Activated B cell treated with CpG ODN at 0.5 μM for 24 hours (primary cell): ENCODE results near the gene ARL2BP. TPM values are rescaled to one million over a fixed set of nuclear protein-coding genes. Genes with fewer than 3 reads are reported as not detected.

Source experiments
- ATAC-seq: fragments of 200-7000 bp; cut with Tn5 transposase; one replicate; pipeline ENCODE4 v1.10.0; 2021; ENCODE audit warnings: low read depth, mild to moderate bottlenecking, moderate library complexity
- CTCF ChIA-PET: fragments of 350-600 bp; sonication (Branson Sonifier 250); formaldehyde crosslinking; loops from one replicate; lab custom pipeline; 2021; ENCODE audit warnings: antibody characterized with exemption; lab: Charles Lee
- POLR2A ChIA-PET: fragments of 350-600 bp; sonication (Branson Sonifier 250); formaldehyde crosslinking; loops from one replicate; lab custom pipeline; 2021; ENCODE audit warnings: antibody characterized with exemption; lab: Charles Lee
- DNase-seq: peaks from one replicate; pipeline ENCODE4 v3.0.0; 2022
- H3K27ac Mint-ChIP-seq: one replicate; pipeline ENCODE4 v1.8.0; 2020; ENCODE audit warnings: mixed read lengths
- H3K27me3 Mint-ChIP-seq: one replicate; pipeline ENCODE4 v1.8.0; 2021; ENCODE audit warnings: mixed read lengths
- H3K36me3 Mint-ChIP-seq: one replicate; pipeline ENCODE4 v1.8.0; 2021; ENCODE audit warnings: low read depth, mixed read lengths
- H3K4me1 Mint-ChIP-seq: one replicate; pipeline ENCODE4 v1.8.0; 2021; ENCODE audit warnings: mixed read lengths
- H3K4me3 Mint-ChIP-seq: one replicate; pipeline ENCODE4 v1.8.0; 2020; ENCODE audit warnings: mild to moderate bottlenecking, mixed read lengths
- H3K9me3 Mint-ChIP-seq: one replicate; pipeline ENCODE4 v1.8.0; 2020; ENCODE audit warnings: mixed read lengths
- intact Hi-C: fragments of 100-400 bp; cut with micrococcal nuclease; formaldehyde crosslinking; loops from one replicate; pipeline ENCODE4 v1.15.1; 2024
- total RNA-seq: library from RNA; stranded (reverse); gene quantifications from 2 replicates; pipeline ENCODE4 v1.2.3, GENCODE V29; 2022
- TF ChIP-seq, protein P1 (sequence below): fragments of 200-600 bp; IDR thresholded peaks from one replicate; pipeline ENCODE4 v1.8.0; 2022; ENCODE audit warnings: antibody characterized with exemption, mild to moderate bottlenecking

ARL2BP gene
- total RNA-seq, 1 donor from 2014 or later, result 27.1 TPM

DNA sequence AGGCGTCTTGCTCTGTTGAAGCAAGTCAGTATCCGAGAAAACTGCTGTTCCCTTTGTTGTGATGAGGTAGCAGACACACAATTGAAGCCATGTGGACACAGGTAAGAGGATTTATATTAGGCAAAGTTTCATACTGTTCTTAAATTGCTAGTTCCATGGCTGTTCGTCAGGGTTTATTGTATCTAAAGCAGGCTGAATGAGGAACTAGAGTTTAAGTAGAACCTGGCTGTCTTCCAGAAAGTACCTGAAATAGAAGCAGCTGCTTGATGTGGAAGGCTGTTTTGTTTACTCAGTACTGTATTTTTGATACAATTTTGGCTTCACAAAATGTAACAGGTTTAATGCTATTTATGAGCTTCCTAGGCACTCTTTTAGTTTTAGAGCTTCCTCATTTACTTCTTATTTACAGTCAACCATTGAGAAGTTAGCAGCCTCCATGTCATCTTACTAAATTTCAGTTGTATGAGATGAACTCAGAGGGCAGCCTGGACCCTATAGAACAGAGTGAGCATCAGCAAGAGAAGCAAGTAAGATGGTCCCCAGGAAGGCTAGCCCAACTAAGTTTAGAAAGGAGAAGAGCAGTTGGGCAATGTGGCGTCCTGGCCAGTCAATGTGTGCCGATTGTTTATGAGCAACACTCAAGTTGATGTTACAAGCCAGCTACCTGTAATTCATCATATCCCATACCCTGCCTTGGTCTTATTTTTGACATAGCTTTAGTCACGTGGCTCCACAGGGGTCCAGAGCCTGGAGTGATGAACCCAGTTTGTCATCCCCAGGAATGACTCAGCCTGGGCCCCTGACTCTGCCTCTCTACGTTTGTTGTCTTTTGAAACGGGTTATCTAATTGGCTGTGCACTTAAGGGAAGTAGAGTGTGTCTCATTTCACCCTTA lies 9.7 kb upstream of the ARL2BP start:
- peaks cover 67% of the 10 kb centered on the region for H3K36me3 Mint-ChIP-seq
- H3K27me3 Mint-ChIP-seq, result no peaks in the 10 kb centered on the region
- H3K9me3 Mint-ChIP-seq, result no peaks in the 10 kb centered on the region
- CTCF ChIA-PET, result no interaction called here
- peaks cover 33% of the 10 kb centered on the region for H3K4me1 Mint-ChIP-seq
- H3K27ac Mint-ChIP-seq, result peak overlapping the region; percentile 85
- POLR2A ChIA-PET, result interaction anchor here (0.6 to 1.7 kb wide), 5 partner anchors 10 to 183 kb away, joined by 3 to 6 read pairs (median 6); partner anchors contain the start of genes ARL2BP, PSME3IP1 and RSPRY1
- DNase-seq (no peak), ATAC-seq (peak; percentile 83)
- no peak overlapping the region for H3K4me3 Mint-ChIP-seq
- TF ChIP-seq, protein P1, sequence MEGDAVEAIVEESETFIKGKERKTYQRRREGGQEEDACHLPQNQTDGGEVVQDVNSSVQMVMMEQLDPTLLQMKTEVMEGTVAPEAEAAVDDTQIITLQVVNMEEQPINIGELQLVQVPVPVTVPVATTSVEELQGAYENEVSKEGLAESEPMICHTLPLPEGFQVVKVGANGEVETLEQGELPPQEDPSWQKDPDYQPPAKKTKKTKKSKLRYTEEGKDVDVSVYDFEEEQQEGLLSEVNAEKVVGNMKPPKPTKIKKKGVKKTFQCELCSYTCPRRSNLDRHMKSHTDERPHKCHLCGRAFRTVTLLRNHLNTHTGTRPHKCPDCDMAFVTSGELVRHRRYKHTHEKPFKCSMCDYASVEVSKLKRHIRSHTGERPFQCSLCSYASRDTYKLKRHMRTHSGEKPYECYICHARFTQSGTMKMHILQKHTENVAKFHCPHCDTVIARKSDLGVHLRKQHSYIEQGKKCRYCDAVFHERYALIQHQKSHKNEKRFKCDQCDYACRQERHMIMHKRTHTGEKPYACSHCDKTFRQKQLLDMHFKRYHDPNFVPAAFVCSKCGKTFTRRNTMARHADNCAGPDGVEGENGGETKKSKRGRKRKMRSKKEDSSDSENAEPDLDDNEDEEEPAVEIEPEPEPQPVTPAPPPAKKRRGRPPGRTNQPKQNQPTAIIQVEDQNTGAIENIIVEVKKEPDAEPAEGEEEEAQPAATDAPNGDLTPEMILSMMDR, result no peak
- intact Hi-C loops, result loop anchor here (1.0 kb wide), 1 partner anchor 10 kb away; the partner anchor contains the start of gene ARL2BP

DNA sequence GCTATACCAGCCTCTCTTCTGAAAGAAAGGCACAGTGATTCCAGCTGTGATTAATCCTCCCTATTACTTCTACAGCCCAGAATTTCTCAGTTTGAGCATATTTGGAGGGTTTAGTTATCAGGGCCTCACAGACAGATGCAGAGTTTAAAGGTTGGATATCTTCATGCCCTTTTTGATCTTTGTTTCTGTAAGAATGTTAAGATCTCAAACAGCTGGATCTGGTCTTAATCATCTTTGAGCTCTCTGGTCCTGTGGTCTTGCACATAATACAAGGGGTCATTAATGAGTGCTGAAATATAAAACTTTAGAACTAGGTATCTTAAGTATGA lies 9.1 kb upstream of the ARL2BP start:
- intact Hi-C loops, result no loop called here
- DNase-seq (no peak), ATAC-seq (no peak)
- ChIA-PET POLR2A (interaction anchor here (1.4 to 1.7 kb wide), 2 partner anchors 9 to 48 kb away, joined by 3 to 6 read pairs; partner anchors contain the start of gene ARL2BP), CTCF (no interaction called here)
- Mint-ChIP-seq H3K36me3 (peaks cover 62% of the 10 kb centered on the region), H3K4me1 (peaks cover 40% of the 10 kb centered on the region), H3K27ac (peak overlapping the region; percentile 85), H3K9me3 (no peaks in the 10 kb centered on the region), H3K4me3 (no peak overlapping the region), H3K27me3 (no peaks in the 10 kb centered on the region)
- TF ChIP-seq, protein P1, result no peak

- TF ChIP-seq, protein P1, result no peak
- intact Hi-C loops, result no loop called here
Measured at GRCh38 chr16:57238682-57239081, 6.4 kb upstream of the ARL2BP start.

GRCh38 chr16:57239107-57239506 lies 6.0 kb upstream of the ARL2BP start:
- TF ChIP-seq, protein P1, result no peak
- ChIA-PET CTCF (no interaction called here), POLR2A (no interaction called here)
- Mint-ChIP-seq H3K36me3 (peaks cover 35% of the 10 kb centered on the region), H3K9me3 (no peaks in the 10 kb centered on the region), H3K4me1 (peaks cover 55% of the 10 kb centered on the region), H3K4me3 (no peak overlapping the region), H3K27me3 (no peaks in the 10 kb centered on the region), H3K27ac (no peak overlapping the region)
- intact Hi-C loops, result no loop called here
- no peak for DNase-seq
- ATAC-seq, result no peak

More at GRCh38 chr16:57238682-57239081, 6.4 kb upstream of the ARL2BP start:
- H3K4me1 Mint-ChIP-seq, result peaks cover 55% of the 10 kb centered on the region
- DNase-seq (no peak), ATAC-seq (no peak)
- H3K4me3 Mint-ChIP-seq, result no peak overlapping the region
- H3K36me3 Mint-ChIP-seq, result peaks cover 39% of the 10 kb centered on the region
- no peaks in the 10 kb centered on the region for H3K9me3 Mint-ChIP-seq
- H3K27me3 Mint-ChIP-seq, result no peaks in the 10 kb centered on the region
- ChIA-PET POLR2A (no interaction called here), CTCF (no interaction called here)
- H3K27ac Mint-ChIP-seq, result no peak overlapping the region

DNA sequence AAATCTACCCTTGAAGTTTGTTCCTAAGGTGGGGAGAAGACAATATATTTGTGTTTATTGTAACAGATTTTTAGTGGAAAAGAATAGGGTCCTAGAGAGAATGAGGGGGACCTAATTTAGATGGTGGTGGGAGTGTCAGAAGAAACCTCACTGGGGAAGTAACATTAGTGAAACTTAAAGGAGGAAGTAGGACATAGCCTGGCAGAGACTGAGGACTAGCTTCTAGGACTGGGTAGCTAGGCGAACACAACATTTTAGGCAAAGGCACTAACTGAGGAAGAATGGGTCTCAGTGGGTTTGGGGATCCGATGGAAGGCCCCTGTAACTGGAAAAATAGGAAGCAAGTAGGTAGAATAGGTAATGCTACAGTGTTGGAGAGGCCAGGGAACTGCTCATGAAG lies 4.2 kb upstream of the ARL2BP start:
- Mint-ChIP-seq H3K9me3 (no peaks in the 10 kb centered on the region), H3K27me3 (no peaks in the 10 kb centered on the region), H3K36me3 (peaks cover 27% of the 10 kb centered on the region), H3K27ac (peak overlapping the region; percentile 85), H3K4me1 (peaks cover 49% of the 10 kb centered on the region), H3K4me3 (peak overlapping the region; percentile 44)
- ATAC-seq, result peak; percentile 28
- intact Hi-C loops, result no loop called here
- TF ChIP-seq, protein P1, result no peak
- no peak for DNase-seq
- POLR2A ChIA-PET, result interaction anchor here (0.6 to 2.1 kb wide), 3 partner anchors 55 to 288 kb away, joined by 3 to 14 read pairs (median 4); partner anchors contain the start of genes PSME3IP1 and RSPRY1
- CTCF ChIA-PET, result no interaction called here
